H7 (cell line): ENCODE data around the gene IPO4. TPM values are rescaled to one million over a fixed set of nuclear protein-coding genes. Genes with fewer than 3 reads are reported as not detected.

ENCODE experiments used
- DNase-seq: peaks from one replicate; pipeline ENCODE4 v3.0.0; 2012
- H3K27me3 ChIP-seq: 2 replicates; pipeline ENCODE4 v1.6.0; 2011; ENCODE audit warnings: mild to moderate bottlenecking, low read length; ENCODE audit not compliant: control insufficient read depth, insufficient read depth
- H3K36me3 ChIP-seq: replicated peaks from 2 replicates; pipeline ENCODE4 v1.5.1; 2011; ENCODE audit warnings: low read length; ENCODE audit not compliant: control insufficient read depth, insufficient read depth
- H3K4me3 ChIP-seq: 2 replicates; pipeline ENCODE4 v1.5.1; 2011; ENCODE audit warnings: low read depth, mild to moderate bottlenecking, control low read depth, low read length, moderate library complexity; ENCODE audit not compliant: insufficient read depth
- total RNA-seq: library from RNA; depleted of rRNA; stranded (reverse); fragments of >200 nt; shearing (Covaris generic); gene quantifications from 2 replicates; pipeline ENCODE4 v1.2.3, GENCODE V29; 2014

IPO4 gene
- total RNA-seq, 1 experiment from 2014 or later: 149 TPM

- H3K27me3 ChIP-seq: no peaks in the 10 kb centered on the region
- no peak overlapping the region for H3K4me3 ChIP-seq
- DNase-seq: no peak
- H3K36me3 ChIP-seq: peaks cover 29% of the 10 kb centered on the region
Observed at GRCh38 chr14:24178399-24179178, 10.0 kb downstream of the IPO4 start.

GRCh38 chr14:24177891-24178290, 10.7 kb downstream of the IPO4 start:
- Histone ChIP-seq H3K36me3 (peaks cover 30% of the 10 kb centered on the region), H3K27me3 (no peaks in the 10 kb centered on the region), H3K4me3 (no peak overlapping the region)
- no peak for DNase-seq

GRCh38 chr14:24177041-24177825, 11.4 kb downstream of the IPO4 start:
- H3K4me3 ChIP-seq: no peak overlapping the region
- DNase-seq: no peak
- H3K27me3 ChIP-seq: no peaks in the 10 kb centered on the region
- peaks cover 28% of the 10 kb centered on the region for H3K36me3 ChIP-seq

- no peak for DNase-seq
- H3K36me3 ChIP-seq: peaks cover 26% of the 10 kb centered on the region
- H3K4me3 ChIP-seq: no peak overlapping the region
- H3K27me3 ChIP-seq: no peaks in the 10 kb centered on the region
Observed at GRCh38 chr14:24176599-24176998, 12.0 kb downstream of the IPO4 start.

DNA sequence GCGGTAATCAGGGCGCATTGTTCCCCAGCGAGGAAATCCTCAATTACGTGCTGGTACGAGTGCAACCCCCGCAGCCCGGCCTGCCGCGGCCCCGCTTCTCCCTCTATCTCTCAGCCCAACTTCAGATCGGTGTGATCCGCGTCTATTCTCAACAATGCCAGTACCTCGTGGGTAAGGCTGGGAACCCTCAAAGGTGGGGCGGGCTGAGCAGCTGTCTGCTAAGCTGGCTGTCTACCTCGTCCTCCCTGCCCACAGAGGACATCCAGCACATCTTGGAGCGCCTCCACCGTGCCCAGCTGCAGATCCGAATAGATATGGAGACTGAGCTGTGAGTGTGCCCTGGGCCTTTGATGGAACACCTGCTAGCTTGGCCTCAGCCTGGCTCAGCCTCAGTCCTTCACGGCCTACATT, 15.7 kb downstream of the IPO4 start:
- Histone ChIP-seq H3K27me3 (no peaks in the 10 kb centered on the region), H3K36me3 (peaks cover 7% of the 10 kb centered on the region), H3K4me3 (no peak overlapping the region; the same call in 1 of the 2 replicates)
- DNase-seq: no peak

GRCh38 chr14:24172261-24172860, 16.3 kb downstream of the IPO4 start:
- Histone ChIP-seq H3K27me3 (no peaks in the 10 kb centered on the region), H3K36me3 (peaks cover 7% of the 10 kb centered on the region)
- no peak for DNase-seq

DNA sequence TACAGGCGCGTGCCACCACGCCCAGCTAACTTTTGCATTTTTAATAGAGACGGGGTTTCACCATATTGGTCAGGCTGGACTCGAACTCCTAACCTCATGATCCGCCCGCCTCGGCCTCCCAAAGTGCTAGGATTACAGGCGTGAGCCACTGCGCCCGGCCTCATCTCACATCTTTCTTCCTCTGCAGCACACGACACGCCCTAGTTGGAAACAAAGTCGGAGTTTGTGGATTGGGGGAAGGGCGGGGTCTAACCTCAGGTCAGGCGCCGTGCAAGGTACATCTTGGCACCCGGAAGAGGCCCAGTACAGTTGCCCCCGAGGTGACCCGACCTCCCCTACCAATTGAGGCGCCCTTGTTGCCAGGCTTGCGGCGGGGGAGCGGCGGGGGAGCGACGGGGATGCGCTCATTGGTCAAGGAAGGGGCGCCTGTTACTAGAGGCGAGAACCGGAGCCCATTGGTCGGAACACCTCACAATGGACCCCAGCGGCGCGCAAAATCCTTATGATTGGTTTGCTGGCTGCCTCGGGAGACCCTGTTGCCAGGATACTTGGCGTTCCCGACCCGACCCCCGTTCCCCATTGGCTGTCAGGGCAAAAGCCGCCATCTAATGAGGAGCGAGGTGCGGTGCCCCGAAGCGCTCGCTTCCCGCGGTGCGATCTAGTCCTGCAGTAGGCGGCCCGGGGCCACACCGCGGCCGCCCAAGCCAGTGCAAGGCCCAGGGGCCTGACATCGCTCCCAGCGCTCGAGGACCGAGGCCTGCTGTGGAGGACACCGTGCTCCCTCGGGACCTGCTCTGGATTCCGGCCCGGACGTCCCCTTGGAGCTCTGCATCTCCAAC, 17.0 kb downstream of the IPO4 start, which contains the start of gene REC8:
TSS of gene REC8 (plus strand) at position 659 of the 839 bp plus-strand sequence. CDS start 473 bp downstream, outside the sequence.
- peaks cover 5% of the 10 kb centered on the region for H3K36me3 ChIP-seq
- DNase-seq: peak; percentile 100
- H3K27me3 ChIP-seq: no peaks in the 10 kb centered on the region
- peak within 1 kb of the TSS; percentile 69 for H3K4me3 ChIP-seq

More at GRCh38 chr14:24172261-24172860, 16.3 kb downstream of the IPO4 start:
- peak overlapping the region; percentile 69 for H3K4me3 ChIP-seq

GRCh38 chr14:24167469-24168114, 21.0 kb downstream of the IPO4 start:
- Histone ChIP-seq H3K4me3 (no peak overlapping the region), H3K36me3 (peaks cover 10% of the 10 kb centered on the region)
- DNase-seq: no peak

DNA sequence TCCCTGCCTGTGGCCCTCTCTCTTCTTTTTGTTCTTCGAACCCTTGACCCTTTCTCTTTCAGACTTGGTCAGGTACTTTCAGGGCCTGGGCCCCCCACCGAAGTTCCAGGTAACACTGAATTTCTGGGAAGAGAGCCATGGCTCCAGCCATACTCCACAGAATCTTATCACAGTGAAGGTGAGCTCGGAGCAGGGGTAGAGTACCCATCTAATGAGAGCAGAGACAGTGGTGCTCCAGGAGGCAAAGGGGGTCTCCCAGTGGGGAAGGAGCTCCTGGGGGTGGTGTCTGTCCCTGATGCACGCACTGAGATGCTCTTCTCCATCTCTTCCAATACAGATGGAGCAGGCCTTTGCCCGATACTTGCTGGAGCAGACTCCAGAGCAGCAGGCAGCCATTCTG, 22.8 kb downstream of the IPO4 start:
- Histone ChIP-seq H3K4me3 (no peak overlapping the region), H3K27me3 (no peaks in the 10 kb centered on the region), H3K36me3 (peaks cover 10% of the 10 kb centered on the region)
- no peak for DNase-seq

More at GRCh38 chr14:24167469-24168114, 21.0 kb downstream of the IPO4 start:
- no peaks in the 10 kb centered on the region for H3K27me3 ChIP-seq

GRCh38 chr14:24164518-24164991, 24.1 kb downstream of the IPO4 start:
- DNase-seq: no peak
- peaks cover 13% of the 10 kb centered on the region for H3K36me3 ChIP-seq

DNA sequence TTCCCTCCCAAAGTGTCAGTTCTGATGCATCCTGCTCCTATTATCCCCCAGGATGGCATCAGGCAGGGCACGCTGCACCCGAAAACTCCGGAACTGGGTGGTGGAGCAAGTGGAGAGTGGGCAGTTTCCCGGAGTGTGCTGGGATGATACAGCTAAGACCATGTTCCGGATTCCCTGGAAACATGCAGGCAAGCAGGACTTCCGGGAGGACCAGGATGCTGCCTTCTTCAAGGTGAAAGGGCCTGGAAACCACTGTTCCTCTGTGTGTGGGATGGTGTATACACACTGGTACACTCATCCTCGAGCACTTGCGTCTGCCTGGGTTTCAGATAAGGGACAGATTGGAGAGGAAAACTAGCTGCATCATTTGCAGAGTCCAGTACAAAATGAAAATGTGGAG, 26.5 kb downstream of the IPO4 start:
- Histone ChIP-seq H3K4me3 (no peak overlapping the region), H3K36me3 (peaks cover 28% of the 10 kb centered on the region), H3K27me3 (no peaks in the 10 kb centered on the region)
- DNase-seq: no peak

More at GRCh38 chr14:24164518-24164991, 24.1 kb downstream of the IPO4 start:
- Histone ChIP-seq H3K4me3 (no peak overlapping the region), H3K27me3 (no peaks in the 10 kb centered on the region)

- Histone ChIP-seq H3K4me3 (peak within 1 kb of the TSS; percentile 41), H3K27me3 (no peaks in the 10 kb centered on the region), H3K36me3 (peaks cover 33% of the 10 kb centered on the region)
- DNase-seq: peak; percentile 98
Observed at GRCh38 chr14:24160850-24161804, 27.5 kb downstream of the IPO4 start, which contains the start of gene IRF9. TSS of gene IRF9 (plus strand) at chr14:24161265. CDS start at chr14:24162145, 880 bp downstream.
